Panc1 (cell line): ENCODE data around the gene DHRS3. TPM values are rescaled to one million over a fixed set of nuclear protein-coding genes. Genes with fewer than 3 reads are reported as not detected.
A peak's percentile ranks its signal among the peaks of the same experiment; 100 is the strongest.

Source experiments
- ATAC-seq: fragments of 200-7000 bp; cut with Tn5 transposase; 2 replicates; pipeline ENCODE4 v1.9.1; 2020; ENCODE audit warnings: mild to moderate bottlenecking, moderate library complexity
- BruUV-seq: library from RNA; stranded (reverse); fragments of 400-500 nt; replicated peaks from 2 replicates; lab custom pipeline; 2021; lab: Mats Ljungman, UMichigan
- CTCF ChIA-PET: fragments of 300-600 bp; sonication (Branson Sonifier 250); formaldehyde crosslinking; loops from one replicate; lab custom pipeline; 2022; ENCODE audit warnings: antibody characterized with exemption; lab: Charles Lee
- POLR2A ChIA-PET: fragments of 300-600 bp; sonication (Branson Sonifier 250); formaldehyde crosslinking; loops from one replicate; lab custom pipeline; 2022; ENCODE audit warnings: antibody characterized with exemption; lab: Charles Lee
- DNase-seq: peaks from one replicate; pipeline ENCODE4 v3.0.0-alpha.2; 2010; ENCODE audit warnings: low read depth, low spot score
- H3K27ac ChIP-seq: 2 replicates; pipeline ENCODE4 v1.5.1; 2011; ENCODE audit warnings: mild to moderate bottlenecking, low read length, inconsistent platforms
- H3K27me3 ChIP-seq: fragments of 200-500 bp; sonication (Bioruptor generic); 2 replicates; pipeline ENCODE4 v1.6.0; 2014; ENCODE audit warnings: low read length, inconsistent platforms; ENCODE audit not compliant: control insufficient read depth, insufficient read depth
- H3K36me3 ChIP-seq: fragments of 200-500 bp; sonication (Bioruptor generic); 2 replicates; pipeline ENCODE4 v1.5.1; 2014; ENCODE audit warnings: inconsistent platforms, mild to moderate bottlenecking, low read length, moderate library complexity; ENCODE audit not compliant: control insufficient read depth, insufficient read depth
- H3K4me1 ChIP-seq: 2 replicates; pipeline ENCODE4 v1.5.1; 2011; ENCODE audit warnings: inconsistent platforms, mild to moderate bottlenecking, low read length, moderate library complexity; ENCODE audit not compliant: control insufficient read depth, insufficient read depth
- H3K4me3 ChIP-seq, 2 experiments: 2 replicates each; pipeline ENCODE4 v1.5.1; 2011 to 2012; ENCODE audit warnings: low read depth in 2 of 2, low read length in 2 of 2, mild to moderate bottlenecking in 2 of 2, inconsistent platforms in 1 of 2, moderate library complexity in 1 of 2
- H3K9me3 ChIP-seq: fragments of 200-500 bp; sonication (Bioruptor generic); 2 replicates; pipeline ENCODE4 v1.5.1; 2014; ENCODE audit warnings: low read depth, mild to moderate bottlenecking, inconsistent platforms, low read length, moderate library complexity; ENCODE audit not compliant: control insufficient read depth, insufficient read depth
- POLR2AphosphoS5 ChIP-seq: IDR thresholded peaks from 2 replicates; pipeline ENCODE4 v1.6.1; 2012; ENCODE audit warnings: mild to moderate bottlenecking, low read depth, low read length, moderate library complexity
- SIN3A ChIP-seq: IDR thresholded peaks from 2 replicates; pipeline ENCODE4 v1.6.1; 2012; ENCODE audit warnings: low read depth, mild to moderate bottlenecking, low read length, moderate library complexity, borderline replicate concordance; ENCODE audit not compliant: insufficient read depth
- TCF7L2 ChIP-seq: IDR thresholded peaks from 2 replicates; pipeline ENCODE4 v1.6.1; 2011; ENCODE audit warnings: mild to moderate bottlenecking, low read depth, low read length, inconsistent platforms
- in situ Hi-C: cut with HindIII; loops from 2 replicates; pipeline ENCODE4 v1.10.0; 2016; ENCODE audit warnings: low sequenced_read_pairs, low pct_unique_long_range_greater_than_20kb
- intact Hi-C: fragments of 100-400 bp; cut with micrococcal nuclease; formaldehyde crosslinking; loops from one replicate; pipeline ENCODE4 v1.10.0; 2022; ENCODE audit not compliant: unreplicated experiment
- total RNA-seq: library from RNA; stranded (reverse); gene quantifications from one replicate; pipeline ENCODE4 v1.2.1, GENCODE V29; 2021; ENCODE audit not compliant: unreplicated experiment
- TF ChIP-seq, protein P1 (sequence below), 2 experiments: IDR thresholded peaks; 2 replicates each; pipeline ENCODE4 v1.6.1; 2011 to 2012; ENCODE audit warnings: low read depth in 2 of 2, control low read depth in 1 of 2, low read length in 1 of 2, mild to moderate bottlenecking in 1 of 2, moderate library complexity in 1 of 2; ENCODE audit not compliant: insufficient read depth in 1 of 2

Gene DHRS3
- total RNA-seq, 1 experiment from 2014 or later, result 113 TPM

DNA sequence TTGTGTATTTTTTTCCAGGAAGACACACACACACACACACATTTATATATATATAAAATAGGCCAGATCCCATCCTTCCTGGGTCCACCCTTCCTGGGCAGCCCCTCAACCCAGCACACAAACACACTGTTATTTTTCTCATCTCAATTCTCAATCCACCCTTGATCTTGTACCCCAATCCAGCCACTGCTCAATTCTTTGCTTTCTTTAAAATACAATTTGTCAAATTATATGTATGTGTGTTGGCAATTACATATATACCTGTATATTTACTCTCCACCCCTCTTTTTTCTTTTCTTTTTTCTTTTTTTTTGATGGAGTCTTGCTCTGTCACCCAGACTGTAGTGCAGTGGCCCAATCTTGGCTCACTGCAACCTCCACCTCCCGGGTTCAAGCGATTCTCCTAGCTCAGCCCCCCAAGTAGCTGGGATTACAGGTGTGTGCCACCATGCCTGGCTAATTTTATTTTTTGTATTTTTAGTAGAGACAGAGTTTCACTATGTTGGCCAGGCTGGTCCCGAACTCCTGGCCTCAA is 88.3 kb downstream of the DHRS3 start:
- no peak for ATAC-seq
- Histone ChIP-seq H3K36me3 (no peaks in the 10 kb centered on the region), H3K4me1 (peaks cover 33% of the 10 kb centered on the region), H3K4me3 (no peak overlapping the region), H3K27me3 (no peaks in the 10 kb centered on the region), H3K9me3 (no peaks in the 10 kb centered on the region), H3K27ac (peak overlapping the region; percentile 76)
- BruUV-seq, result no TSS peak
- ChIA-PET CTCF (no interaction called here), POLR2A (no interaction called here)
- no peak for TF ChIP-seq SIN3A
- TF ChIP-seq, protein P1, sequence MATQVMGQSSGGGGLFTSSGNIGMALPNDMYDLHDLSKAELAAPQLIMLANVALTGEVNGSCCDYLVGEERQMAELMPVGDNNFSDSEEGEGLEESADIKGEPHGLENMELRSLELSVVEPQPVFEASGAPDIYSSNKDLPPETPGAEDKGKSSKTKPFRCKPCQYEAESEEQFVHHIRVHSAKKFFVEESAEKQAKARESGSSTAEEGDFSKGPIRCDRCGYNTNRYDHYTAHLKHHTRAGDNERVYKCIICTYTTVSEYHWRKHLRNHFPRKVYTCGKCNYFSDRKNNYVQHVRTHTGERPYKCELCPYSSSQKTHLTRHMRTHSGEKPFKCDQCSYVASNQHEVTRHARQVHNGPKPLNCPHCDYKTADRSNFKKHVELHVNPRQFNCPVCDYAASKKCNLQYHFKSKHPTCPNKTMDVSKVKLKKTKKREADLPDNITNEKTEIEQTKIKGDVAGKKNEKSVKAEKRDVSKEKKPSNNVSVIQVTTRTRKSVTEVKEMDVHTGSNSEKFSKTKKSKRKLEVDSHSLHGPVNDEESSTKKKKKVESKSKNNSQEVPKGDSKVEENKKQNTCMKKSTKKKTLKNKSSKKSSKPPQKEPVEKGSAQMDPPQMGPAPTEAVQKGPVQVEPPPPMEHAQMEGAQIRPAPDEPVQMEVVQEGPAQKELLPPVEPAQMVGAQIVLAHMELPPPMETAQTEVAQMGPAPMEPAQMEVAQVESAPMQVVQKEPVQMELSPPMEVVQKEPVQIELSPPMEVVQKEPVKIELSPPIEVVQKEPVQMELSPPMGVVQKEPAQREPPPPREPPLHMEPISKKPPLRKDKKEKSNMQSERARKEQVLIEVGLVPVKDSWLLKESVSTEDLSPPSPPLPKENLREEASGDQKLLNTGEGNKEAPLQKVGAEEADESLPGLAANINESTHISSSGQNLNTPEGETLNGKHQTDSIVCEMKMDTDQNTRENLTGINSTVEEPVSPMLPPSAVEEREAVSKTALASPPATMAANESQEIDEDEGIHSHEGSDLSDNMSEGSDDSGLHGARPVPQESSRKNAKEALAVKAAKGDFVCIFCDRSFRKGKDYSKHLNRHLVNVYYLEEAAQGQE (IDR thresholded peaks at IDR 0.05; ENCODE audit: insufficient read depth in 1 of 2, low read depth in 2 of 2, low read length in 1 of 2), result no peak
- intact Hi-C loops, result loop anchor here (5.0 kb wide), 1 partner anchor 47 kb away; no protein-coding TSS in a partner anchor
- in situ Hi-C loops, result no loop called here
- no peak for DNase-seq

- in situ Hi-C loops (no loop called here), intact Hi-C loops (loop anchor here (5.0 kb wide), 1 partner anchor 46 kb away; no protein-coding TSS in a partner anchor)
- Histone ChIP-seq H3K4me3 (no peak overlapping the region), H3K27me3 (no peaks in the 10 kb centered on the region), H3K4me1 (peaks cover 33% of the 10 kb centered on the region), H3K9me3 (no peaks in the 10 kb centered on the region), H3K36me3 (no peaks in the 10 kb centered on the region), H3K27ac (peak overlapping the region; percentile 76)
- CTCF ChIA-PET, result no interaction called here
- DNase-seq, result peak; percentile 41
- peak; percentile 85 for ATAC-seq
- POLR2A ChIA-PET, result interaction anchor here (0.6 kb wide), 1 partner anchor 28 kb away, joined by 3 read pairs; no protein-coding TSS in a partner anchor
- TF ChIP-seq POLR2AphosphoS5, result peak; percentile 77
- TF ChIP-seq, protein P1 (IDR thresholded peaks at IDR 0.05; ENCODE audit: insufficient read depth in 1 of 2, low read depth in 2 of 2, low read length in 1 of 2), result no peak
- peak; percentile 81 for TF ChIP-seq TCF7L2
- no TSS peak for BruUV-seq
These were observed 89.8 kb downstream of the DHRS3 start for GRCh38 chr1:12528021-12528852.
